SU-DHL-6 (cell line): ENCODE results near the gene GALNT9.

Experiments
- EZH2phosphoT487 ChIP-seq: fragments of 200-600 bp; sonication (generic), shearing (Covaris generic); conservative IDR thresholded peaks from 2 replicates; pipeline ENCODE4 v1.6.1; 2018; ENCODE audit warnings: mild to moderate bottlenecking, antibody characterized with exemption, low read length, moderate library complexity, mixed read lengths
- TF ChIP-seq, protein P1 (sequence below): fragments of 200-600 bp; sonication (generic); IDR thresholded peaks from one replicate; pipeline ENCODE4 v1.5.1; 2017; ENCODE audit warnings: antibody characterized with exemption, mild to moderate bottlenecking, low read length, moderate library complexity; ENCODE audit not compliant: insufficient read depth, poor library complexity, severe bottlenecking

DNA sequence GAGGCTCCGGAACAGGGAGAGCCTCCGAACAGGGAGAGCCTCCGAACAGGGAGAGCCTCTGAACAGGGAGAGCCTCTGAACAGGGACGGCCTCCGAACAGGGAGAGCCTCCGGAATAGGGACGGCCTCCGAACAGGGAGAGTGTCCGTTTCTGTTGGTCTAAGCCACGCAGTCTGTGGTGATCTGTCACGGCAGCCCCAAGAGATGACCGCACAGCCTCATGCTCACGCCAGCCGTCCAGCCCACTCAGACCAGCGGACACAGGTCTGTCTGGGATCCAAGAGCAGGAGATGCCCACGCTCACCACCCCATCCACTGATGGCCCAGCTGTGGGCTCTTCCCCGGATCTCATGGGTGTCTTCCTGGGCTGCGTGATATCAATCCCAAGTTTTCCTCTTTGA is 33.3 kb downstream of the GALNT9 start:
- TF ChIP-seq, protein P1, sequence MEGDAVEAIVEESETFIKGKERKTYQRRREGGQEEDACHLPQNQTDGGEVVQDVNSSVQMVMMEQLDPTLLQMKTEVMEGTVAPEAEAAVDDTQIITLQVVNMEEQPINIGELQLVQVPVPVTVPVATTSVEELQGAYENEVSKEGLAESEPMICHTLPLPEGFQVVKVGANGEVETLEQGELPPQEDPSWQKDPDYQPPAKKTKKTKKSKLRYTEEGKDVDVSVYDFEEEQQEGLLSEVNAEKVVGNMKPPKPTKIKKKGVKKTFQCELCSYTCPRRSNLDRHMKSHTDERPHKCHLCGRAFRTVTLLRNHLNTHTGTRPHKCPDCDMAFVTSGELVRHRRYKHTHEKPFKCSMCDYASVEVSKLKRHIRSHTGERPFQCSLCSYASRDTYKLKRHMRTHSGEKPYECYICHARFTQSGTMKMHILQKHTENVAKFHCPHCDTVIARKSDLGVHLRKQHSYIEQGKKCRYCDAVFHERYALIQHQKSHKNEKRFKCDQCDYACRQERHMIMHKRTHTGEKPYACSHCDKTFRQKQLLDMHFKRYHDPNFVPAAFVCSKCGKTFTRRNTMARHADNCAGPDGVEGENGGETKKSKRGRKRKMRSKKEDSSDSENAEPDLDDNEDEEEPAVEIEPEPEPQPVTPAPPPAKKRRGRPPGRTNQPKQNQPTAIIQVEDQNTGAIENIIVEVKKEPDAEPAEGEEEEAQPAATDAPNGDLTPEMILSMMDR, result no peak
- no peak for TF ChIP-seq EZH2phosphoT487
